ENCODE measurements around the gene VSTM4.

DNA sequence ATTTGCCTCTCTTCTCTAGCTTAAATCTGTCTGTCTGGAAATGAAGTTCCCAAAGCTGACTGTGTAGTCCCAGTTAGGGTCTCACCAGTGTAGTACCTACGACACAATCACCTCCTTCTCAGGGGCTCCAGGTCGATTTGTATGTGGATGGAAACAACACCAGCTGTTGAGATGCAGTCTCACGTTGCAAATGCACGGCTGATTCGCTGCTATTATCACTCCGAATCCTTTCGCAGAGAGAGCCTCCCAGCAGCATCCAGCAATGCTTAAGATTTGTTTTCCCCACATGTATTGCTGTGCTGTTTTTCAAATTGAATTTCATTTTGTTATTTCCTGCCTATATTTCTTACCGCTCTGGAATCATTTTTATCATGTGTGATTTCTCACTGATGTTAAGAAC, 16.3 kb downstream of the VSTM4 start:
- TF ChIP-seq CTCF (IDR thresholded peaks at IDR 0.05; ENCODE audit: poor library complexity), result no peak
- no peak for TF ChIP-seq EZH2 (IDR thresholded peaks at IDR 0.05; ENCODE audit: borderline replicate concordance)
- TF ChIP-seq EZH2phosphoT487 (IDR thresholded peaks at IDR 0.05; ENCODE audit: low read depth, severe bottlenecking, unreplicated experiment), result no peak

All from hepatocyte (in vitro differentiated cells).